Progenitor cell of endocrine pancreas (in vitro differentiated cells): ENCODE results near the gene LYPD5. TPM values are rescaled to one million over a fixed set of nuclear protein-coding genes. Genes with fewer than 3 reads are reported as not detected.

Experiments used
- DNase-seq: peaks from one replicate; pipeline ENCODE4 v3.0.0; 2021; ENCODE audit warnings: low spot score; ENCODE audit not compliant: unreplicated experiment
- H3K27ac Mint-ChIP-seq: 2 replicates; pipeline ENCODE4 v1.8.0; 2021; ENCODE audit warnings: mild to moderate bottlenecking, moderate library complexity, mixed read lengths
- H3K27me3 Mint-ChIP-seq: 2 replicates; pipeline ENCODE4 v1.8.0; 2021; ENCODE audit warnings: mixed read lengths
- H3K36me3 Mint-ChIP-seq: 2 replicates; pipeline ENCODE4 v1.8.0; 2022; ENCODE audit warnings: mixed read lengths; ENCODE audit not compliant: insufficient read depth
- H3K4me1 Mint-ChIP-seq: 2 replicates; pipeline ENCODE4 v1.8.0; 2021; ENCODE audit warnings: low read depth, mixed read lengths
- H3K4me3 Mint-ChIP-seq: 2 replicates; pipeline ENCODE4 v1.8.0; 2021; ENCODE audit warnings: low read depth, mild to moderate bottlenecking, moderate library complexity, mixed read lengths
- H3K9me3 Mint-ChIP-seq: 2 replicates; pipeline ENCODE4 v1.8.0; 2021; ENCODE audit warnings: low read depth, mixed read lengths
- CTCF ChIP-seq: fragments of 200-600 bp; sonication (generic); IDR thresholded peaks from one replicate; pipeline ENCODE4 v1.5.0; 2021; ENCODE audit warnings: antibody characterized with exemption, mild to moderate bottlenecking; ENCODE audit not compliant: unreplicated experiment
- total RNA-seq: library from RNA; stranded (reverse); gene quantifications from 2 replicates; pipeline ENCODE4 v1.2.1, GENCODE V29; 2021

The LYPD5 gene
- total RNA-seq, 1 donor from 2014 or later, result not detected

- Mint-ChIP-seq H3K4me3 (peak overlapping the region; percentile 60), H3K27me3 (peaks cover 90% of the 10 kb centered on the region), H3K4me1 (no peaks in the 10 kb centered on the region), H3K27ac (no peak overlapping the region), H3K36me3 (no peaks in the 10 kb centered on the region), H3K9me3 (no peaks in the 10 kb centered on the region)
- no peak for DNase-seq
- TF ChIP-seq CTCF, result no peak
Observed at GRCh38 chr19:43799502-43800142, 2.6 kb downstream of the LYPD5 start.

- Mint-ChIP-seq H3K27ac (no peak overlapping the region), H3K36me3 (no peaks in the 10 kb centered on the region), H3K9me3 (no peaks in the 10 kb centered on the region), H3K27me3 (peaks cover 88% of the 10 kb centered on the region), H3K4me1 (no peaks in the 10 kb centered on the region), H3K4me3 (peak overlapping the region; percentile 60)
- no peak for TF ChIP-seq CTCF
- peak; percentile 28 for DNase-seq
Observed at GRCh38 chr19:43798546-43799409, 3.5 kb downstream of the LYPD5 start.

GRCh38 chr19:43798026-43798545, 4.2 kb downstream of the LYPD5 start:
- no peaks in the 10 kb centered on the region for H3K4me1 Mint-ChIP-seq
- TF ChIP-seq CTCF, result no peak
- no peaks in the 10 kb centered on the region for H3K36me3 Mint-ChIP-seq
- peaks cover 89% of the 10 kb centered on the region for H3K27me3 Mint-ChIP-seq
- H3K9me3 Mint-ChIP-seq, result no peaks in the 10 kb centered on the region
- DNase-seq, result no peak
- peak overlapping the region; percentile 60 for H3K4me3 Mint-ChIP-seq
- H3K27ac Mint-ChIP-seq, result no peak overlapping the region

DNA sequence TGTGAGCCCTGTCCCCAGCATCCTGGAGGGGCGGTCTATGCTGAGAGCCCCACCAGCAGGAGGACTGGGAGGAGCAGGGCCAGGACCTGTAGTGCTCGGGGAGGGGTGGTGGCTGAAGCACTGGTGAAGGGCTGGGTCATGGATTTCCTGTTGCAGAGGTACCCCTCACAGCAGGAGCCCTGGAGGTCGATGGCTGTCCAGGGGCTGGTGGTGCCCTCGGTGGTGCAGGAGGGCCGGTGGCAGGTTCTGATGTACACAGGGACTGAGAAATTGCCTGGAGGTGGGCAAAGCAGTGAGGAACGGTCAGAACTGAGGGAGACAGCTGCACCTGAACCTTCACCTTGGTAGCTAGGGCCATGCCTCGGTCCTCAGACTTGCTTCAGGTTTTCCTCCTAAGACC, 4.7 kb downstream of the LYPD5 start:
- Mint-ChIP-seq H3K36me3 (no peaks in the 10 kb centered on the region), H3K27me3 (peaks cover 85% of the 10 kb centered on the region), H3K9me3 (no peaks in the 10 kb centered on the region), H3K4me1 (no peaks in the 10 kb centered on the region), H3K27ac (no peak overlapping the region), H3K4me3 (no peak overlapping the region)
- no peak for TF ChIP-seq CTCF
- DNase-seq, result no peak

GRCh38 chr19:43797118-43797517, 5.1 kb downstream of the LYPD5 start:
- no peak for TF ChIP-seq CTCF
- H3K36me3 Mint-ChIP-seq, result no peaks in the 10 kb centered on the region
- DNase-seq, result no peak
- no peaks in the 10 kb centered on the region for H3K4me1 Mint-ChIP-seq
- H3K27ac Mint-ChIP-seq, result no peak overlapping the region
- H3K9me3 Mint-ChIP-seq, result no peaks in the 10 kb centered on the region
- H3K4me3 Mint-ChIP-seq, result no peak overlapping the region
- H3K27me3 Mint-ChIP-seq, result peaks cover 81% of the 10 kb centered on the region
